ENCODE measurements around the gene ABLIM3.

- no peak for TF ChIP-seq CTCF (IDR thresholded peaks at IDR 0.05)
- no peak for TF ChIP-seq POLR2A (IDR thresholded peaks at IDR 0.05)
Measured at GRCh38 chr5:149160291-149160787, 19.0 kb downstream of the ABLIM3 start.

Measured in thyroid gland (tissue), 4 donors.